Kidney epithelial cell (primary cell): ENCODE data around the gene RTP4. TPM values are rescaled to one million over a fixed set of nuclear protein-coding genes. Genes with fewer than 3 reads are reported as not detected.
"Not testable (repeated sequence)": the region's sequence is repeated elsewhere in the genome, so short reads cannot be mapped to it uniquely, and the experiment has no call there.

Source experiments
- DNase-seq: peaks from one replicate; pipeline ENCODE4 v3.0.0-alpha.2; 2010; ENCODE audit warnings: low read depth
- H3K27me3 ChIP-seq: 2 replicates; pipeline ENCODE4 v1.6.0; 2011; ENCODE audit warnings: low read length; ENCODE audit not compliant: control insufficient read depth, insufficient read depth
- H3K36me3 ChIP-seq: 2 replicates; pipeline ENCODE4 v1.5.1; 2011; ENCODE audit warnings: low read length; ENCODE audit not compliant: control insufficient read depth, insufficient read depth
- H3K4me3 ChIP-seq: 2 replicates; pipeline ENCODE4 v1.5.1; 2011; ENCODE audit warnings: low read depth, mild to moderate bottlenecking, control low read depth, low read length
- CTCF ChIP-seq: IDR thresholded peaks from 2 replicates; pipeline ENCODE4 v1.5.1; 2011; ENCODE audit warnings: mild to moderate bottlenecking, moderate library complexity, low read length, control low read depth, inconsistent platforms; ENCODE audit not compliant: insufficient read depth, poor library complexity, severe bottlenecking
- total RNA-seq: library from RNA; depleted of rRNA; stranded (reverse); fragments of >200 nt; gene quantifications from 2 replicates; pipeline ENCODE4 v1.2.3, GENCODE V29; 2015

The RTP4 gene
- total RNA-seq, 1 donor from 2014 or later, result 1.5 TPM

GRCh38 chr3:187398955-187399354, 30.8 kb downstream of the RTP4 start:
- no peak for TF ChIP-seq CTCF
- H3K36me3 ChIP-seq, result no peaks in the 10 kb centered on the region
- no peak for DNase-seq
- H3K27me3 ChIP-seq, result no peaks in the 10 kb centered on the region
- H3K4me3 ChIP-seq, result no peak overlapping the region

GRCh38 chr3:187400756-187401155, 32.6 kb downstream of the RTP4 start:
- no peak for DNase-seq

GRCh38 chr3:187401856-187402255, 33.7 kb downstream of the RTP4 start:
- Histone ChIP-seq H3K36me3 (no peaks in the 10 kb centered on the region), H3K4me3 (no peak overlapping the region), H3K27me3 (no peaks in the 10 kb centered on the region)
- no peak for TF ChIP-seq CTCF
- no peak for DNase-seq

More at GRCh38 chr3:187400756-187401155, 32.6 kb downstream of the RTP4 start:
- Histone ChIP-seq H3K4me3 (no peak overlapping the region), H3K36me3 (no peaks in the 10 kb centered on the region), H3K27me3 (no peaks in the 10 kb centered on the region)
- no peak for TF ChIP-seq CTCF

GRCh38 chr3:187403768-187404288, 35.6 kb downstream of the RTP4 start:
- Histone ChIP-seq H3K27me3 (no peaks in the 10 kb centered on the region), H3K36me3 (no peaks in the 10 kb centered on the region), H3K4me3 (no peak overlapping the region)
- peak; percentile 99 for DNase-seq
- no peak for TF ChIP-seq CTCF

GRCh38 chr3:187406927-187407326, 38.7 kb downstream of the RTP4 start:
- TF ChIP-seq CTCF, result no peak
- Histone ChIP-seq H3K27me3 (no peaks in the 10 kb centered on the region), H3K4me3 (no peak overlapping the region), H3K36me3 (no peaks in the 10 kb centered on the region)
- no peak for DNase-seq

- H3K36me3 ChIP-seq, DNase-seq, H3K27me3 ChIP-seq, H3K4me3 ChIP-seq: not testable (repeated sequence)
Measured at GRCh38 chr3:187411991-187412781, 44.0 kb downstream of the RTP4 start.

Other genes with a start within 250 kb of the RTP4 start
- 18.9 and 26.5 TPM in 2 replicates for gene RPL39L, start 228.9 kb upstream of the RTP4 start, total RNA-seq
- not detected in 2 replicates for gene RTP1, start 170.9 kb upstream of the RTP4 start, total RNA-seq
- 0.48 TPM in 1 of 2 replicates, not detected in the other for gene MASP1, start 76.6 kb upstream of the RTP4 start, total RNA-seq